ENCODE measurements around the gene SPNS2.
"Not testable (repeated sequence)": the region's sequence is repeated elsewhere in the genome, so short reads cannot be mapped to it uniquely, and the experiment has no call there.

Gene SPNS2

DNA sequence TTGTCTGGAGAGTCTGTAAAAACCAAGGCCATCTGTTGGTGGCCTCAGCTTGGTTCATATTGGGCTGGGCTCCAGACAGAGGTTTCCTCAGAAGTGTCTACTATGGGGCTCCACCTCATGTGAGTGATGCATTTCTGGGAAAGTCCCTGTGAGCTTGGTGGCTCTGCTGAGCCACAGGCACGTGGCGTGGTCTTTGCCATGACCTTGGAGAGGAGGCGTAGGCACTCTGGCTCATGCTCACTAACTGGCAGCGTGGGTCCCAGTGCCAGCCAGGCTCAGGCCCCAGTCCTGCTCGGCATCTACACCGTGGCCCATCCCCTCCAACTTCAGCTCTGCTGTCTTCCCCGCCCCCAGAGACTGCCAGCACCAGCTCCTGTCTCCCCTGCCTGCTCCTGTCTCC, 75.0 kb downstream of the SPNS2 start:
- DNase-seq: peak; percentile 53 to 60

- no peak for DNase-seq
Observed at GRCh38 chr17:4574448-4575045, 75.9 kb downstream of the SPNS2 start.

- no peak for DNase-seq
Observed at GRCh38 chr17:4576161-4576558, 77.5 kb downstream of the SPNS2 start.

DNA sequence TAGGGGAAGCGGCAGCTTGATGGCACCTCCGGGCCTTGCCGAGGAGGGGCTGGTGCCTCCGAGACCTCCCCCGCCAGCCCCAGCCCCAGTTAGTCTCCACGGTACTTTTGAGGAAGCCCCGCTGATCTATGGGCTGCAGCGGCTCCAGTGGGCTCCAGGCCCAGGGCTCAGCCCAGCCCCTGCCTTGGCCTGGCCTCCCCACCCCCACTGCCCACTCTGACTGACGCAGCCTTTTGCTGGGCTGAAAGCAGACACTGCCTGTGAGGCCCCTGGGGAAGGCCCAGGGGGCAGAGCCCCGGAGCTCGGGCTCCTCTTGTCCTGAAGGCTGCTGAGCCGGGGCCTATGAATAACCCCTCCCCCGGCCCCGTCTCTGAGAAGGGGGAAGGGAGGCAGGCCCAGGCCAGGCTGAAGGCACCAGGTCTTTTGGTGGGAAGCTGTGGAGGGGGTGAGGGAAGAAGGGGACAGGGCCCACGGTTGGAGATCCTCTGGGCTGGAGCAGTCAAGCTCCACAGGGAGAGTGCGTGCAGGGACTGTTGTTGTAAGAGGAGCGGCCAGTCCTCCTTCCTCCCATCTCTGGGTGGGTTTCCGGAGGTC, 78.1 kb downstream of the SPNS2 start:
- no peak for DNase-seq

DNA sequence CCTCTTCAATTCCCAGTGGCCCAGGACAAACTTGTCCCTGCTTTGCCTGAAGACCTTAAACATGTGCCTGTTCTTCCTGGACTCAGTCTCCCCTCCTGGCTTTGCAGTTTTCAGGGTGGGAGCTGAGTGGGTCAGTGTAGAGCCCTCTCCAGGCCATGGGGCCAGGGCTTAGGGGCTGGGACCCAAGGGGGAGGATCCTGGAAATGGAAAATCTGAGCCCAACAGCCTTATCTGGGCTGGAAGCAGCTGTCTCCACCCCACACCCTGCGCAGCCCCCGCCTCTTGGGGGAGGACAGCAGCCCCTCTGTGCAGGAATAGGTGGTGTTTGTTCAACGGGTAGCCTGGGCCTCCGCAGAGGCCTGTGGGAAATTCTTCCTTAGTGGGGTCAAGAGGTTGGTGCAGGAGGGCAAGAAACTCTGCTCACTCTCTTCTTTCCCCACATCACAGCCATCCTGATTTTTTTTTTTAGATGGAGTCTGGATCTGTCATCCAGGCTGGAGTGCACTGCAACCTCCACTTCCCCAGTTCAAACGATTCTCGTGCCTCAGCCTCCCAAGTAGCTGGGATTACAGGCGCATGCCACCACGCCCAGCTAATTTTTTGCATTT, 78.8 kb downstream of the SPNS2 start:
- no peak for DNase-seq

DNA sequence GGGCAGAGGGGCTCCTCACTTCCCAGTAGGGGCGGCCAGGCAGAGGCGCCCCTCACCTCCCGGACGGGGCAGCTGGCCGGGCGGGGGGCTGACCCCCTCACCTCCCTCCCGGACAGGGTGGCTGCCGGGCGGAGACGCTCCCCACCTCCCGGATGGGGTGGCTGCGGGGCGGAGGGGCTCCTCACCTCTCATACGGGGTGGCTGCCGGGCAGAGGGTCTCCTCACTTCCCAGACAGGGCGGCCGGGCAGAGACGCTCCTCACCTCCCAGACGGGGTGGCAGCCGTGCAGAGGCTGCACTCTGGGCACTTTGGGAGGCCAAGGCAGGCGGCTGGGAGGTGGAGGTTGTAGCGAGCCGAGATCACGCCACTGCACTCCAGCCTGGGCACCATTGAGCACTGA, 79.7 kb downstream of the SPNS2 start:
- not testable (repeated sequence) for DNase-seq

- no peak for DNase-seq
Observed at GRCh38 chr17:4579678-4580077, 81.0 kb downstream of the SPNS2 start.

DNA sequence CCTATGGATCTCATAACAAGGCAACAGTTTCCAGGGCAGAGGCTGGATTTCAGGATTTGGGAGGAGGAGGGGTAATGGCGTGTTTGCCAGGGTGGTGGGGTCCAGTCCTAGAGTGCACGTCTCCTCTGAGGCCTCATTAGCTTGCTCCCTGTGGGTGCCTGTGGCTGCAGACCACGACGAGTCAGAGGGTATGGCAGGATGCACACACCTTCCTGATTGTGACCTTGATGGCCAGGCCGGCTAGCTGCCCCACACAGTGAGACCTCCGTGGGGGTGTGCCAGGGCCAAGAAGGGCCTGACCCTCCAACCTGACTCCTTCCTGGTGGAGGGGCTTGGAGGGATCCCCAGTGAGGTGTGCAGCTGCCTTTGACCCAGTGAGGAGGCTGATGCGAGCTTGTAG, 81.6 kb downstream of the SPNS2 start:
- no peak for DNase-seq

DNA sequence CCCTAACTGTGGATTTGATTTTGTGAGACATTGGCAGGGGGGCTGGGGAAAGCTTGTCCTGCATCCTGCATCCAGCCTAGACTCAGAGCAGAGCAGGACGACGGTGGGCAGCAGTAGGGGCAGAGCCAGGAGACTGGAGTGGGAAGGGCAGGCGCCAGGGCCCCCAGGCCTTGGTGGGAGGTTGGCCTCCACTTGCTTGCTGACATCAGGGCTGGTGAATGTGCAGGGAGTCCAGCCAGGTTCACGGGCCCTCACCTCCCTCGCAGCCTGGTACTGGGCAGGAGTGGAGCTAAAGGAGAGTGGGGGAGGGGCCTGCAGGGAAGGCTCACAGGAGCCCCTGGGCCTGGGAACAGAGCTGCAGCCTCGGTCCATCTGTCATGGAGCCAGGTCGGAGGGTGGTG, 83.4 kb downstream of the SPNS2 start:
- DNase-seq: no peak

DNA sequence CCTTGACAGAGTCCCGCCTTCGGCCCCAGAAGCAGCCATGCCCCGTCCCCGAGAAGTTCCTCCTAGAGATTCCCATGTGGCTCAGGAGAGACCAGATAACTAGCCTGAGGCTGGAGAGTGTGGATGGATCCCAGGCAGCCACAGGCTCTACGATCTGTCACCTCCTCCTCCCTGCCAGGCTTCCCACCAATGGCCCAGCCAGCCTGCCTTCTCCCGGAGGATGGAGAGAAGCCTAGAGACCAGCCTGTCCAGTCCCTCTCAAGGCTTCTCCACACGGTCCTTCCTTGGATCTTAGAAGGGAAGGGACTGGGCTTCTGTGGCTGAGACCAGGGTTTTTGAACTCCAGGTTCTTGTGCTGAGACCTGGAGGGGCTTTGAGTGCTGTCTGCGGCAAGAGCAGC, 84.0 kb downstream of the SPNS2 start:
- no peak for DNase-seq

DNA sequence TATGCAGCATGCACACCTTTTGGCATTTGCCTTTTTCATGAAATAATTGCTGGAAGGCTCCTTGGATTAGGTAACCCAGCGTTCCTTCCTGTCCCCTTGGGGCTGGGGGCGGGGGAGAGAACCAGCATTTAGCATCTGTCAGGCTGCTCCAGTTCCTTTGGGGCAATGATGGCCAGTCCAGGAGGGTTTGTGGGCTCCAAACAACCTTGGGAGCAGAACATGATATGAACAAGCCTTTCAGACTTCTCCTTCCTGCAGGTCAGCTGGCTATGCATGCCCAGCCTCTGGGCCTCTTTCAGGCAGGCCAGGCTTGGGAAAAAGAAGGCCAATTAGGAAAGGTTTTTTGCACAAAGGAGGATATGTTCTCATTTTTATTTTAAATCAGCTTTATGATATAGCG, 84.5 kb downstream of the SPNS2 start:
- no peak for DNase-seq

GRCh38 chr17:4583782-4584100, 85.1 kb downstream of the SPNS2 start:
- DNase-seq: no peak

DNA sequence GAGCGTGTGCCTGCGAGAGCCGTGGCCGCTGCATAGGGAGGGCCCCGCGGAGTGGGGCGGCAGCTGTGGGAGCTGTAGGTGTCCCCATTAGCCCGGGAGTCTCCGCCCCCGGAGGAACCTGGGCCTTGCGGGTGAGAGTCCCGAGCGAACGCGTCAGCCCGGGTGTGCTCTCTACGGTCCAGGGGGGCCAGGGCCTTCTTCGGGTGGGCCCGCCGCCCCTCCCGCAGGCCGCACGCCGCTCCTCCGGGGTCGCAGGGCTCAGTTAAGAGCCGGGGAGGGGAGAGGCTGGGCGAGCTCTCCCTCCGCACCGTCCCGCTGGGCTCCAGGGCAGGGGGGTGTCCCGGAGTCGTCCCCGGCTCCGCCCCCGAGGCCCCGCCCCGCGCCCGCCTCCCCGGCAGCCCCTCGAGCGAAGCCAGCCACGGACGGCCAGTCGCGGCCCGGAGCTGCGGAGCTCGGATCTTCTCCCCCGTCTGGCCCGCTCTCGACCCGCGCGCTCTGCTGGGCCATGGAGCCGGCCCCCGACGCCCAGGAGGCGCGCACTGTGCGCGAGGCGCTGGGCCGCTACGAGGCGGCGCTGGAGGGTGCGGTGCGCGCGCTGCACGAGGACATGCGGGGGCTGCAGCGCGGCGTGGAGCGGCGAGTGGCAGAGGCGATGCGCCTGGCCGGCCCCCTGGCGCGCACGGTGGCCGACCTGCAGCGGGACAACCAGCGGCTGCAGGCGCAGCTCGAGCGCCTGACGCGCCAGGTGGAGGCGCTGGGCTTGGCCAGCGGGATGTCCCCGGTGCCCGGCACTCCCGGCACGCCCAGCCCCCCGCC, 85.6 kb downstream of the SPNS2 start, which contains the start of gene SMTNL2:
Gene SMTNL2 (plus strand): TSS at position 429 of the 816 bp plus-strand sequence. CDS start 77 bp downstream, at position 506.
- no peak for DNase-seq

- DNase-seq: no peak
Observed at GRCh38 chr17:4584917-4585637, 86.4 kb downstream of the SPNS2 start.

GRCh38 chr17:4585638-4585994, 86.9 kb downstream of the SPNS2 start:
- DNase-seq: no peak

DNA sequence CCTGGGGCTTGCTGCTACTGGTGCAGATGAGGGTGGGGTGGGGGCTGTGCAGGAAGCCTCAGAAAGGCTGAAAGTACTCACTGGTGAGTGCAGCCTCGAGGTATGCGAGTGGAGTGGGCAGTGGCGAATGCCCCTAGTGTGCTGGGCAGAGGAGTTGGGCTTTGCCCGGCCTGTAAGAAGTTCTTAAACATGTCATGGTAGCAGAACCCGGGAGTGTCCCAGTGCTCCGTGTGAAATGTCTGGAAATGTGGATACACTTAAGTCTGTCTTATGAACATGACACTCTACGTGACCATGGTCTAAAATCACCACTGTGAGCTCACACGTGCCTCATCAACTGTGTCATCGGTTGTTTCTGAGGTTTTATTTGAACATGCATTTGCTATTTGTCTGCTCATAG, 87.4 kb downstream of the SPNS2 start:
- no peak for DNase-seq

- DNase-seq: no peak
Observed at GRCh38 chr17:4587195-4587594, 88.5 kb downstream of the SPNS2 start.

DNA sequence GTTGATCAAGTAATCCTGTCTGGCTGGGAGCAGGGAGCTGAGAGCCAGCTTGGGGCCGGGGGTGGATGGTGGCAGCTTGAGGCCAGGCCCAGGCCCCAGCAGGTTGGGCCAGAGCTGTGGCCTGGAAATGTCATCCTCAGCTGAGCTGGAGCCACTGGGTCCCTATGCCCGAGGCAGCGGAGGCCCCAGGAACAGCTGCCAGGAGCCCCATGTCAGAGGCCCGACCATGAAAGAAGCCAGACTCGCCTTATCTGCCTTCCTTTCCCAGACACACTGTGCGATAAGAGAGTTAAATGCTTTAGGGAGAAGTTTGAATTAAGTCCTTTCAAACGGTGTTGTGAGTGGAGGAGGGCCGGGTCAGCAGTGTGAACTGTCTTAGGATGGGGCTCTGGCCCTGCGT, 89.1 kb downstream of the SPNS2 start:
- DNase-seq: no peak

DNA sequence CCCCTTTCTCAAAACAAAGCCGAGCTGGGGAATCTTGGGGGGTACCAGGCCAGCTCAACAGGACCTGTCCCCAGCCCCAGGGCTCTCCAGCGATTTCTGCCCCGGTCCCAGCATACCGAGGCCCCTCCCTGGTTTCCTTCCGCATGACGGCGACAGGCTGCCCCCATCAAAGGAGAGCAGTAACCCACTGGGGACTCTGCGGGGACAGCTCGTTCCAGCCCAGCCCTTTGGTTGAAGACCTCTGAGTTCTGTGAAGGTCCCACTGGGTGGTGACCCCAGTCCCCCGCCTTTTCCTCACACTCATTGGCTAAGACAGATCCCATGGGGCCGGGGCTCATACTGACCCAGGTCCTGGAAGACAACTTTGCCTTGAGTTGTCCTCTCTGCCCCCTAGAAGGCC, 89.7 kb downstream of the SPNS2 start:
- DNase-seq: no peak
